PFSK-1 (cell line): ENCODE data around the gene AK2.

ENCODE experiments used
- POLR2AphosphoS5 ChIP-seq: IDR thresholded peaks from 2 replicates; pipeline ENCODE4 v1.6.1; 2012; ENCODE audit warnings: low read depth, mild to moderate bottlenecking, control low read depth, low read length, moderate library complexity
- SIN3A ChIP-seq: IDR thresholded peaks from 2 replicates; pipeline ENCODE4 v1.6.1; 2012; ENCODE audit warnings: mild to moderate bottlenecking, low read length, moderate library complexity, borderline replicate concordance; ENCODE audit not compliant: insufficient read depth
- TAF1 ChIP-seq: IDR thresholded peaks from 2 replicates; pipeline ENCODE4 v1.6.1; 2012; ENCODE audit warnings: low read length, control low read depth, borderline replicate concordance; ENCODE audit not compliant: insufficient read depth
- TF ChIP-seq, protein P1 (sequence below), 2 experiments: IDR thresholded peaks; 2 replicates each; pipeline versions ENCODE4 v1.6.1 to v1.8.0; 2011 to 2012; ENCODE audit warnings: low read depth in 2 of 2, low read length in 2 of 2, control low read depth in 1 of 2, inconsistent platforms in 1 of 2, mild to moderate bottlenecking in 1 of 2, moderate library complexity in 1 of 2; ENCODE audit not compliant: insufficient read depth in 1 of 2

DNA sequence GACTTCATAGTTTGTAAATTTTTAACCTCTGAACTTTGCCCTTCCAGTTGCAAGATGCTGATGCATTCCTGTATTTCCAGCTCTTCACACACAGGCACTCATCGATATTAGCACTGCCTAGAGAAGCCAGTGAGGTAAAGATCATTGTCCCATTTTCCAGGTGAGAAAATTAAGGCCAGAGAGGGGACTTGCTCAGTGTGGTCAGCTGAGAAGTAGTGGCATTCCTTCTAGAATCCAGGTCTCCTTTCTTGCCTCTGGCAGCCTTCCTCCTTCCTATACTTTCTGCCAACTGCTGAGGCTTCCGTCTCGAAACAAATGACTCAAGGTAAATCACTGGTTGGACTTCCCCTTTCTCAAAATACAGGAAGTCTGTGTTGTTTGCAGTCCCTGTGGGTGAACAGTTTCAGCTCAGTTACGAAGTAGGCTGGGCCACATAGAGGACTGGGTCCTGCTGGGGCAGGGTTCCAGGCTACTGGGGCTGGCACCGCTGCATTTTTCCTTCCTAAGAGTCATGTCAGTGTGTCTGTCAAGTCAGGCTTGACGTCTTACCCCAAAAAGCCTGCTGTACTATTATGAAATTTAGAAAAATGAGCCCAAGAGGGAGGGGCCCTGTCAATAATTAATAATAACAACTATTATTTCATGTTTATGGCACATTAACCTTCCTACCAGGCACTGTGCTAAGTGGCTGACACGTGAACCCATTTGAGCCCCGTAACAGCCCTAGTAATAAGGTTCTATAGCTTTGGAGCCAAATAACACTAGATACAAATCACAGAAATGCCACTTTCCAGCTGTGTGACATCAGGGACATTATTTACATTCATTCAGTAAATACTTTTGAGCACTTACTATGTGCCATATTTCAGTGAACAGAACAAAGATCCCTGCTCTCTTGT, 55.4 kb downstream of the AK2 start:
- TF ChIP-seq, protein P1, sequence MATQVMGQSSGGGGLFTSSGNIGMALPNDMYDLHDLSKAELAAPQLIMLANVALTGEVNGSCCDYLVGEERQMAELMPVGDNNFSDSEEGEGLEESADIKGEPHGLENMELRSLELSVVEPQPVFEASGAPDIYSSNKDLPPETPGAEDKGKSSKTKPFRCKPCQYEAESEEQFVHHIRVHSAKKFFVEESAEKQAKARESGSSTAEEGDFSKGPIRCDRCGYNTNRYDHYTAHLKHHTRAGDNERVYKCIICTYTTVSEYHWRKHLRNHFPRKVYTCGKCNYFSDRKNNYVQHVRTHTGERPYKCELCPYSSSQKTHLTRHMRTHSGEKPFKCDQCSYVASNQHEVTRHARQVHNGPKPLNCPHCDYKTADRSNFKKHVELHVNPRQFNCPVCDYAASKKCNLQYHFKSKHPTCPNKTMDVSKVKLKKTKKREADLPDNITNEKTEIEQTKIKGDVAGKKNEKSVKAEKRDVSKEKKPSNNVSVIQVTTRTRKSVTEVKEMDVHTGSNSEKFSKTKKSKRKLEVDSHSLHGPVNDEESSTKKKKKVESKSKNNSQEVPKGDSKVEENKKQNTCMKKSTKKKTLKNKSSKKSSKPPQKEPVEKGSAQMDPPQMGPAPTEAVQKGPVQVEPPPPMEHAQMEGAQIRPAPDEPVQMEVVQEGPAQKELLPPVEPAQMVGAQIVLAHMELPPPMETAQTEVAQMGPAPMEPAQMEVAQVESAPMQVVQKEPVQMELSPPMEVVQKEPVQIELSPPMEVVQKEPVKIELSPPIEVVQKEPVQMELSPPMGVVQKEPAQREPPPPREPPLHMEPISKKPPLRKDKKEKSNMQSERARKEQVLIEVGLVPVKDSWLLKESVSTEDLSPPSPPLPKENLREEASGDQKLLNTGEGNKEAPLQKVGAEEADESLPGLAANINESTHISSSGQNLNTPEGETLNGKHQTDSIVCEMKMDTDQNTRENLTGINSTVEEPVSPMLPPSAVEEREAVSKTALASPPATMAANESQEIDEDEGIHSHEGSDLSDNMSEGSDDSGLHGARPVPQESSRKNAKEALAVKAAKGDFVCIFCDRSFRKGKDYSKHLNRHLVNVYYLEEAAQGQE (IDR thresholded peaks at IDR 0.05; ENCODE audit: insufficient read depth in 1 of 2, low read depth in 2 of 2, low read length in 2 of 2), result no peak
- TF ChIP-seq TAF1, result no peak
- TF ChIP-seq POLR2AphosphoS5, result no peak
- no peak for TF ChIP-seq SIN3A
